Activated naive CD4-positive, alpha-beta T cell treated with anti-CD3 and anti-CD28 coated beads, Interleukin-2, amount 50 U/mL, for 72 hours (primary cell): ENCODE results near the gene CFAP410. TPM values are rescaled to one million over a fixed set of nuclear protein-coding genes. Genes with fewer than 3 reads are reported as not detected.
"Not testable (repeated sequence)": the region's sequence is repeated elsewhere in the genome, so short reads cannot be mapped to it uniquely, and the experiment has no call there.

Experiments used
- ATAC-seq, 2 donors: fragments of 150-1000 bp; cut with Tn5 transposase; 2 replicates each; pipeline ENCODE4 v1.10.0; 2021; ENCODE audit warnings: mild to moderate bottlenecking in 2 of 2, moderate library complexity in 2 of 2
- DNase-seq, 2 donors: peaks; one replicate each; pipeline ENCODE4 v3.0.0; 2021 to 2022; ENCODE audit warnings: low spot score in 2 of 2
- H3K27ac Mint-ChIP-seq, 2 donors: one replicate each; pipeline ENCODE4 v1.8.0; 2022; ENCODE audit warnings: mild to moderate bottlenecking in 2 of 2, mixed read lengths in 2 of 2
- H3K36me3 Mint-ChIP-seq, 2 donors: one replicate each; pipeline ENCODE4 v1.8.0; 2022; ENCODE audit warnings: mixed read lengths in 2 of 2
- H3K9me3 Mint-ChIP-seq, 2 donors: one replicate each; pipeline ENCODE4 v1.8.0; 2022; ENCODE audit warnings: mixed read lengths in 2 of 2
- total RNA-seq, 2 donors: library from RNA; stranded (reverse); gene quantifications; one replicate each; pipeline ENCODE4 v1.2.3, GENCODE V29; 2022

Gene CFAP410
- total RNA-seq, 2 donors from 2014 or later: 16.5 to 17.3 TPM

DNA sequence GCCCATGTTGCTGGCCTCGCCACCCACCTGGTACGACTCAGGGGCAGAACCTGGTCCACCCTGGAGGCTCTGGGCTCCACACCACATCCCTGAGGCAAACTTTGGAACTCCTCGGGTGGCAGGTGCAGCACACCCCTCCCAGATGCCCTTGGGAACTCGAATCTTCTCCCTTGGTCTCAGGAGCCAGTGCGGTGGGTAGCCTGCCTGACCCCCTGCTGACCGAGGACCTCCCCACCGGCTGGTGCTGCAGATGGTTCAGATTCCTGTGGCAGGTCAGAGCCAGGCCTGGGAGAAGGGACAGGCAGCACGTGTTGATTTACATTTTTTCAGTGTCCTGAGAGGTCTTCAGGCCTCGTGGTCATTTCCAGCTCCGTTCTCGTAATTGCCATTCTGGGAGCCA, 6.3 kb upstream of the CFAP410 start:
- H3K36me3 Mint-ChIP-seq: no peaks in the 10 kb centered on the region
- ATAC-seq: no peak
- DNase-seq: no peak
- no peaks in the 10 kb centered on the region for H3K9me3 Mint-ChIP-seq
- H3K27ac Mint-ChIP-seq: no peak overlapping the region

DNA sequence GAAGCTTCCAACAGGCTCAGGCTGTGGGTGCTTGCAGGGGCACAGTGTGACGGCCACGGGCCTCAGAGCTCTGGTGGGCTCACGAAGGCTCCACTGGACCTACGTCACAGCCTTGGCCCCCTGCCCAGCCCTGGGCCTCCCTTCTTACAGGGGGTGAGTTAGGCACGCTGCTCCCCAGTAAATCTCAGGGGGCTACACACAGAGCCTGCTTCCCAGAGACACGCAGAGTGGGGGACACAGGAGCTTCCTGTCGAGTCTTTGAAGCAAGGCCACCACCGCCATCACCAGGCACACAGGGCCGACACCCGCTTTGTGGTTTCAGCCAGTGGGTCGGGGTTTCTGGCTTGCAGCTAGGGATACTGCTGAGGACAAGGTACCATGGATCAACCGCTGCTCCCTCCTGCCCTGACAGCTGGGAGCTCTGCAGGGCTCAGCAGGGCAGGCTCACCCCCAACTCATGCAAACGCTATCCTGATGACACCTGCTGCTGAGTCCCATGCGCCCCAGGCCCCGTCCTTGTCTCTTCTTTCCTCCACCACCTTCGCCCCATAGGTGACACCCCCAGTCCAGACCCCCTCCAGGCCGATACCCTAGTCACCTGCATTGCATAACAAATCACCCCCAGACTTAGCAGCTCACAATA, 5.5 kb upstream of the CFAP410 start:
- ATAC-seq (no peak), DNase-seq (no peak)
- no peaks in the 10 kb centered on the region for H3K9me3 Mint-ChIP-seq
- H3K36me3 Mint-ChIP-seq: peaks cover under 1 to 2% of the 10 kb centered on the region in 2 donors
- no peak overlapping the region for H3K27ac Mint-ChIP-seq

DNA sequence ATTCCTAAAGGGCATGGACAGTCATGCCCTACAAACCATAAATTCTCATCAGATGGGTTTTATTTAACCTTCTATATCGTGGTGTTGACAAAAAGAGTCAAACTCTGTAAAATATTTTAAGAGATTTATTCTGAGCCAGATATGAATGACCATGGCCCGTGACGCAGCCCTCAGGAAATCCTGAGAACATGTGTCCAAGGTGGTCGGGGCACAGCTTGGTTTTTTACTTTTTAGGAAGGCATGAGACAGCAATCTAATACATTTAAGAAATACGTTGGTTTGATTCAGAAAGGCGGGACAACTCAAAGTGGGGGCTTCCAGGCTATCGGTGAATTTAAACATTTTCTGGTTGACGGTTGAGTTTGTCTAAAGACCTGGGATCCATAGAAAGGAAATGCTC, 3.8 kb upstream of the CFAP410 start:
- DNase-seq, ATAC-seq, H3K9me3 Mint-ChIP-seq, H3K36me3 Mint-ChIP-seq: not testable (repeated sequence)
- peak overlapping the region in 1 of 2 donors; percentile 37 for H3K27ac Mint-ChIP-seq

DNA sequence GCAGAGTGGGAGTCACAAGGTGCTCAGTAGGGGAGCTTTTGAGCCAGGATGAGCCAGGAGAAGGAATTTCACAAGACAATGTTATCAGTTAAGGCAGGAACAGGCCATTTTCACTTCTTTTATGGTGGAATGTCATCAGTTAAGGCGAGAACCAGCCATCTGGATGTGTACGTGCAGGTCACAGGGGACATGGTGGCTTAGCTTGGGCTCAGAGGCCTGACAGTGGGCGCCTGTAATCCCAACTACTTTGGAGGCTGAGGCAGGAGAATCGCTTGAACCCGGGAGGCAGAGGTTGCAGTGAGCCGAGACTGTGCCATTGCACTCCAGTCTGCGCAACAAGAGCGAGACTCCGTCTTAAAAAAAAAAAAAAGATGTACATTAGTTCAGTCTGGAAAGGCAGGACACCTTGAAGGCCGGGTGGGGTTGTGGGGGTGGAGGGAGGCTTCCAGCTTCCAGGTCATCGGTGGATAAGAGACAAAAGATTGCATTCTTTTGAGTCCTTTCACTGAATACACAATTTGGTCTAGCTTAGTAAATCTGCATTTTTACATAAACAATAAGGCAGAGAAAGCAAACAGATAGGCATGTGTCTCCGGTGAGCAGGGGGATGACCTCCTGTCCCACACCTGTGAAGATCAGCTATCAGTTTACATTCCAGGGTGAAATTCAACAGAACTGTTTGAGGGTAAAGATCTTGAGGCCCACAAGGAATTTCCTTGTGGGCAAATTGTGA, 2.7 kb upstream of the CFAP410 start:
- not testable (repeated sequence) for ATAC-seq, DNase-seq, H3K9me3 Mint-ChIP-seq, H3K36me3 Mint-ChIP-seq
- peak overlapping the region in 1 of 2 donors; percentile 50 for H3K27ac Mint-ChIP-seq

DNA sequence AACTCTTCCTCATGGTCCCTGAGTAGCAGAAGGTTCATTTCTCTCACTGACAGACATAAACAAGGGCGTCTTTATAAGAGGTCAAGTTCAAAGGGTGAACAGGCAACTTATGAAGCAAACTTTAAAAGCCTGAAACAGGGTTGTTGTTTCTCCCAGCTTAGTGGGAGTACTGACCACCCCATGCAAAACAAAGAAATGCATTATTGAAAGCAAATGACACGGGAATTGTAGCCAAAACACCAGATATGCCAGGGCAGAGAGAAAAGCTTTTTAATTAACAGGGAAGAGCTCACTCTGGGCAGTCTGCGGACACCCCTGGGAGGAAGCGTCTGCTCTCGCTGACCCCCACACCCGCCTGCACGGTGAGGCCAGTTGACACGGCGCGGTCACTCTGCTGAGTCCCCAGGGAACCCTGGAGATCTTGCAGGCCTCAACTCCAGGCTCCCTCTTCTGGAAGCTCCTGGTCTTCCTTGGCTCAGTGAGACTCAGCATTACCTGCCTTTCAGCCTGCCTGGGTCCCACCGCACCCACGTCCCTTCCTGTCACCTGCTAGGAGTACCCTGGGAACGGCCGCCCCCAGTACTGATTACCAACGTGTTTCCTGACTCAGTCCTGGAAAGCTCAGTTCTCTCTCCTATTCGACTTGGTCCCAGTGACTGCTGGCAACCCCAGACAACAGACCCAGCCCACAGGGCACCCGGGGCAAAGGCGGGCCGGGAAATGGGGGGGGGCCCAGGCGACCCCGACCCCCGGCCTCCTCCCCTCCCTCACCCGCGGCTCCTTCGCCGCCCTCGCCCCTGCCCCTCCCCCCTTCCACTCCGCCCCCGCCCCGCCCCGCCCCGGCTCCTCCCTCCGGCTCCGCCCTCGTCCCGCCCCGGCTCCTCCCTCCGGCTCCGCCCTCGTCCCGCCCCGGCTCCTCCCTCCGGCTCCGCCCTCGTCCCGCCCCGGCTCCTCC, 972 bp downstream of the CFAP410 start:
- Mint-ChIP-seq H3K27ac (peak overlapping the region; percentile 0 to 58), H3K9me3 (no peaks in the 10 kb centered on the region), H3K36me3 (peaks cover 5 to 7% of the 10 kb centered on the region in 2 donors)
- DNase-seq (no peak), ATAC-seq (peak; percentile 15 to 24)

DNA sequence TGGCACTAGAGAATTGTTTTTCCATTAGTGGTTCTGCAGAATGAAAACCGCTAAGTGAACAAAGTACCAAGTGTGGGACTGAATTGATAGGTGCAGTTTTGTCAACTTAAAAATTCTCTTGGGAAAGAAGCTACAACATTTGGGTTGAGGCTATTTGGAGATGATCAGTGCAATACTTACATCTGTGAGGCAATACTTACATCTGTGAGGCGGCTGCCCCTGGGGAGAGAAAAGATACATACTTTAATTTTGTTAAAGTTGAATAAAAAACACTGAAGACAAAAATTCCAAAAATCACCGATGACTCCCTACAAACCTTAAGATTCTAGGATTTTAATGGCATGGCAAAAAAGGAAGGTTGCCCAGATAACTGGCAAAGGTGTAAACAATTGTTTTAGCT, 1.7 kb downstream of the CFAP410 start:
- no peak for ATAC-seq
- no peak for DNase-seq
- H3K36me3 Mint-ChIP-seq: peaks cover 5 to 7% of the 10 kb centered on the region in 2 donors
- H3K27ac Mint-ChIP-seq: peak overlapping the region in 1 of 2 donors; percentile 58
- H3K9me3 Mint-ChIP-seq: no peaks in the 10 kb centered on the region

DNA sequence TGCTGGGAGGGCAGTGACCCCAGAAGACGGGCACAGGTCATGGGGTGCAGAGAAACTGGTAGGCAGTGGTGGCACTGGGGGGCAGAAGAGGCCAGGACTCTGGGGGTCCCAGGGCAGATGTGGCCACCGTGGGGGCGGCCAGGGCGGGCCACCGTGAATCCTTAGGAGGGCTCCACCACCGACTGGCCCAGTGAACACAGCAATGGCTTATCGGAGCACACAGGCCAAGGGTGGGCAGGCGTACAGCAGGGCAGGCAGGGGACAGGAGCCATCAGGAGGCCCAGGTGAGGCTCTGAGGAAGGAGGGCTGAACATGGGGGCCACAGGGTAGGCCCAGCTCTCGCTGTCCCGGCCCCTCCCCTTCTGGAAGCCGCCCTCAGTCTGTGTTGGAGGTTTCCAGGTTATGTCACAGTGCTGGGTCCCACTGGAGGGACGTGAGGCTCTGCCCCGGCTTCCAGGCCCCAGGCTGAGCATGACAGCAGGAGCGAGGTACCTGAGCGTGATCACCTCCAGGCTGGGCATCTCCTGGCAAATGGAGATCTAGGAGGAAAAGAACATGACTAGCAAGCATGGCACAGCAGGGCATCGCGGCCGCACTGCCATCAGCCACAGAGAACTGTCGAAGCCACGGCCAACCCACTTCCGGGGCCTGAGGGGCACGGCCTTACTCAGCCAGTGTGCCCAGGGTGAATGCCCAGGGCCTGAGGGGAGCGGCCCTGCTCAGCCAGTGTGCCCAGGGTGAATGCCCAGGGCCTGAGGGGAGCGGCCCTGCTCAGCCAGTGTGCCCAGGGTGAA, 3.7 kb downstream of the CFAP410 start:
- ATAC-seq (no peak), DNase-seq (no peak)
- Mint-ChIP-seq H3K36me3 (peaks cover 5 to 7% of the 10 kb centered on the region in 2 donors), H3K9me3 (no peaks in the 10 kb centered on the region), H3K27ac (no peak overlapping the region)

DNA sequence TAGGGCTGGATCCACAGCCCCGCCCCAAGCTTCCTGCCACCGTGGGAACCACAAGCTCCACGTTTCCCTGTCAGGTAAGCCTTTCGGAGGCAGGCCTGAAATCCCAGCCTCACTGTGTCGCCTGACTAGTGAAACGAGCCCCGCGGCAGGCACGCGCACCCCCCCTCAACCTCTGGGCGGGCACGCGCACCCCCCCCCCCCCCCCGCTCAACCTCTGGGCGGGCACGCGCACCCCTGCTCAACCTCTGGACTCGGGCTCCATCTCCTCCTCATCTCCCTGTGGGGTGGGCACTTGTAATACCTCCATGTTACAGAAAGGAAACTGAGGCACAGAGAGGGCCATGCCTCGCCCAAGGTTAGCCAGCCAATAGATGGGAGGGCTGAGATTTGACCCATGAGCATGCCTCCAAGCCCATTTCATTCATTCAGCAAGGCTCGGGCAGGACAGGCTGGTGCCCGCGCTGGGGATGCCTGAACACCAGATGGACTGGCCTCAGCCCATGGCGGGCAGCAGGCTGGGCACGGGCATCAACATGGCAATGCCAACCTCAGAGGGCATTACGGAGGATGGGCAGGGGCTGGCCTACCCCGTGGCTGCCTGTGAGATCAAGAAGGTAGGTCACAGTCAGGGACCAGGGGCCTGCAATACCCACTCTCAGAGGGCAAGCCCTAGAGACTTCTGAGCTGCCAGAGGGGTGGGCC, 4.7 kb downstream of the CFAP410 start:
- ATAC-seq: no peak
- H3K36me3 Mint-ChIP-seq: peaks cover 3% of the 10 kb centered on the region in 2 donors
- DNase-seq: no peak
- H3K27ac Mint-ChIP-seq: no peak overlapping the region
- no peaks in the 10 kb centered on the region for H3K9me3 Mint-ChIP-seq

DNA sequence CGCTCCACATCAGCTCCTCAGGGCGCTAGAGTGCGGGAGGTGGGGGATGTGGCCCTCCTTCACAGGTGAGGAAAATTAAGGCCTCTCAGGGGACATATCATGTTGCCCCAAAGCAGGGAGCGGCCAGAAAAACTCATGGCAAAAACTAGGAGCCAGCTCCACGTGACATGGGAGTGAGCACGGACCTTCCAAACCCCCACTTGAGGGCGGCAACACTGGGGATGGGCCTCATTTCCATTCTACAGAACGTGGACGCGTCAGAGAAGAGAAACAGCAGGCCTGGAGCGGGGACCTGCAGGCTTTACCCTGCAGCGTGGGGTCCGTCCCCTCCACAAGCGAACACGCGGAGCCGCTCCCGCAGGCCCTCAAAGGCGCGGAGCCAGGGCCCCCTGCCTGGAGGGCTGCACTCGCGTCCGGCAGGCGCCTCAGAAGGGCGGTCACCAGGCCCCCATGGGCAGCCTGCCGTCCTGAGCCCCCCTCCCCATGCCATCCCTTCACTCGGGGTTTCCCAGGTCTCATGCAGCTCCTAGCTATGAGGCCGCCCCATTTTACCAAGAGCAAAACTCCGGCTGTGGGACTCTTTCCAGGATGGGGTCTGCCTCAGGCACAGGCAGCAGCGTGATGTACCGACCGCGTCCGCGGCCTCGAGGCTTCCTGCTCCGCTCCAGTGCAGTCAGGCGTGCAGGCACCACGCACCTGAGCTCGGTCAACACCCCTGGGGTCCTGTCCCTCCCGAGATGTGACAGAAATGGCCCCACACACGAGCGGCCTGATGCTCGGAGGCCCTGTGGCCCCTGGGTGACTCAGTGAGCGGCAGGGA, 5.5 kb downstream of the CFAP410 start:
- no peak overlapping the region for H3K27ac Mint-ChIP-seq
- no peaks in the 10 kb centered on the region for H3K36me3 Mint-ChIP-seq
- no peak for DNase-seq
- no peak for ATAC-seq
- H3K9me3 Mint-ChIP-seq: no peaks in the 10 kb centered on the region

DNA sequence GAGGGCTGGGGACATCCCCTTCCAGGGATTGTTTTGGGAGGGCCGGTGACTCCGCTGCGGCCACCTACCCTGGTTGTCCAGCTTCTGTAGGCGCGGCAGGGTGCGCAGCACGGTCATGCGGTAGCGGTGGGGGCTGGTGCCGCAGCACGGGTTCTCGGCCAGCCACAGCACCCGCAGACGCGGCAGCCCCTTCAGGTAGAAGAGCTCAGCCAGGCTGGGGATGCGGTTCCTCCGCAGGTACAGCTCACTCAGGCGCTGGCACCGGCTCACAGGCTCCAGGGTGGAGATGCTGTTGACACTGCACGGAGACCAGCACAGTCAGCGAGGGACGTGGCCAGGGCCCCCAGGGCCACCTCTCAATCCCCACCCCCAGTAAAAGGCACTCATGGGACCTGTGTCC, 6.2 kb downstream of the CFAP410 start:
- DNase-seq: no peak
- ATAC-seq: peak in 1 of 2 donors; percentile 2
- H3K36me3 Mint-ChIP-seq: no peaks in the 10 kb centered on the region
- peak overlapping the region in 1 of 2 donors; percentile 91 for H3K27ac Mint-ChIP-seq
- H3K9me3 Mint-ChIP-seq: no peaks in the 10 kb centered on the region

DNA sequence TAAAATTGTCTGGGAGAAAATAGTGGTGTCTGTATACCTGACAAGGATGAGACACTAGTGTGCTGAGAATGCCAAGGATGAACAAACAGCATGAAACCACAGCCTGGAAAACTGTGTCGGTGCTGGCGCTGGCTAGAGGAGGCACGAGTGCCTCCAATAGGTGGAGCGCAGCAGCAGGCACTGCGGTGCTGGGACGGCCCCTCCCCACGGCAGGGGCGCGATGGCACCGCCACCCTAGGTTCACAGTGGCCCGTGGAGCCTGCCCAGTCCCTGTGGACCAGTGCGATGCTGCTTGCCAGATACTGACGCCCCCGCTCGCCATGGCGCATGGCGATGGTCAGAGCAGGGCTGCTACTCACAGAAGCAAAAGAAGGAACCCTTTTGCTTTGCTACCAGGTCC, 6.8 kb downstream of the CFAP410 start:
- DNase-seq (no peak), ATAC-seq (no peak)
- peak overlapping the region in 1 of 2 donors; percentile 91 for H3K27ac Mint-ChIP-seq
- H3K36me3 Mint-ChIP-seq: no peaks in the 10 kb centered on the region
- no peaks in the 10 kb centered on the region for H3K9me3 Mint-ChIP-seq

DNA sequence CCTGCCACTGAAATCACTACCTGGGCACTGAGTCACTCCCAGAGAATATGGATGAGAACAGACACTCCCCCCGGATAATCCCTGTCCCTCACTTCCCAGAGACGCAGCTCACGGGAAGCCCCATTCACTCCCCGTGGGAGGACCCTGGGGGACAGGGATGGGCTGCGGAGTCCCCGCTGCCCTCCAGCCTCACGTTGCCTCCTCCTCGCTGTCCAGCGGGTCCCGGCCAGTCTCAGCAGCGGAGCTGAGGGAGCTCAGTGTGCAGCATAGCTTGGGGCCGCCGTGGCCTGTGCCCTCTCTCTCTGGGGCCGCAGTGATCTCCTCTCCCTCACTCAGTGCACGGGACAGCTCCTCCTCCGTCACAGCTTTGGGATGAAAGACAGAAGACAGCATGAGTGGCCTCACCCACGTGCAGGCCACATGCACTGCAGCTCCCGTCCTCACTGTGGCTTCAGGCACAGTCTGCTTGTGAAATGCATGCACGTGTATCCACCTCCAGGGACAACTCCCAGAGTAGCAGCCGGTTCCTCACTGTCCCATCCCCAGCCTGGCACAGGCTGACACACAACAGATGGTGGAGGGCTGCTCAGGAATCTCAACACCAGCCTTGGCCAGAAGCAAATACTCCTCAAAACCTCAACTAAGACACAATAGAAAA, 7.4 kb downstream of the CFAP410 start:
- no peak for ATAC-seq
- Mint-ChIP-seq H3K36me3 (no peaks in the 10 kb centered on the region), H3K27ac (peak overlapping the region; percentile 51 to 87), H3K9me3 (no peaks in the 10 kb centered on the region)
- no peak for DNase-seq

DNA sequence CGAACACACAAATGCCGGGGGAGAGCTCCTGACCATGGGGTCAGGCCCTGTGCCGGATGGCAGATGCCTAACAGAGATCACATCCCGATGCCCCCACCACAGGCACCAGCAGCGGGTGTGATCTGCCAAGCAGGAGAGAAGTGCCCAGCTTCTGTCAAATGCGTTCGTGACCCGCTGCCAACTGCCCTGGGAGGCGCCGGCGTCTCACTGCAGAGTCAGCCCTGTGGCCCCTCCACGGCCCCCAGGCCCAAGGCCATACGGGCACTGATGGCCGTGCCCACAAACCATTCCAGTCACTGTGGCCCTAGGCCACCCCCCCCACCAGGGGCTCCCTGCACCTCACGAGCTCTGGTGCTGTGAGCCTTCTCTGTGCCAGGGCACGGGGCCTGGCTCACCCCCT, 8.0 kb downstream of the CFAP410 start:
- ATAC-seq (no peak), DNase-seq (no peak)
- Mint-ChIP-seq H3K9me3 (no peaks in the 10 kb centered on the region), H3K36me3 (no peaks in the 10 kb centered on the region), H3K27ac (peak overlapping the region; percentile 51 to 87)

DNA sequence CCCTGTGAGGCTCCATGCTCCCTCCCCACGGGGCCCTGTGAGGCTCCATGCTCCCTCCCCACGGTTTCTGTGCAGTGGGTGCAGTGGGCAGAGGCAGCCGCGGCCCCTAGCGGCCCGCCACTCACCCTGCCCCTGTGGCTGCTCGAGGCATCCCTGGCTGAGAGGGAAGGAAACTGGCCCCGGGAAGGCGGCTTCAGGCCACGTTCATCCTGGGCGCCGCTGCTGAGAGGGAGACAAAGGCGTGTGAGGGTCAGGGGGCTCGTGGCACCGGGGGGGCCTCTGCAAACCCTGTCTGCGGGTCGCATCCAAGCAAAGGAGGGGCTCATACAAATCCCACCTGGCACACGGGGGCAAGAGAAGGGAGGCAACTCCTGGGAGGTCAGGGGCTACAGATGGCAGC, 8.5 kb downstream of the CFAP410 start:
- ATAC-seq: peak in 1 of 2 donors; percentile 1

More for the DNA sequence above, 8.5 kb downstream of the CFAP410 start:
- Mint-ChIP-seq H3K9me3 (no peaks in the 10 kb centered on the region), H3K27ac (peak overlapping the region in 1 of 2 donors; percentile 29), H3K36me3 (no peaks in the 10 kb centered on the region)
- no peak for DNase-seq
